ENCODE data around the gene ATF7IP2. TPM values are rescaled to one million over a fixed set of nuclear protein-coding genes. Genes with fewer than 3 reads are reported as not detected.
"Not testable (repeated sequence)": the region's sequence is repeated elsewhere in the genome, so short reads cannot be mapped to it uniquely, and the experiment has no call there.

ATF7IP2 gene
- total RNA-seq, 1 donor from 2014 or later, result 14.9 TPM

- DNase-seq (ENCODE audit: extremely low read depth, low read depth, low spot score), result no peak
Measured at GRCh38 chr16:10441726-10442125, 55.9 kb downstream of the ATF7IP2 start.

- no peak for DNase-seq (ENCODE audit: extremely low read depth, low read depth, low spot score)
Measured at GRCh38 chr16:10447289-10447688, 61.4 kb downstream of the ATF7IP2 start.

GRCh38 chr16:10452208-10453158 is 66.6 kb downstream of the ATF7IP2 start:
- not testable (repeated sequence) for DNase-seq (ENCODE audit: extremely low read depth, low read depth, low spot score)

GRCh38 chr16:10453159-10453510 is 67.3 kb downstream of the ATF7IP2 start:
- DNase-seq (ENCODE audit: extremely low read depth, low read depth, low spot score), result no peak

GRCh38 chr16:10465821-10466220 is 80.0 kb downstream of the ATF7IP2 start:
- DNase-seq (ENCODE audit: extremely low read depth, low read depth, low spot score), result no peak

- DNase-seq (ENCODE audit: extremely low read depth, low read depth, low spot score), result no peak
Measured at GRCh38 chr16:10466313-10466712, 80.5 kb downstream of the ATF7IP2 start.

- DNase-seq (ENCODE audit: extremely low read depth, low read depth, low spot score), result no peak
Measured at GRCh38 chr16:10466861-10467260, 81.0 kb downstream of the ATF7IP2 start.

- DNase-seq (ENCODE audit: extremely low read depth, low read depth, low spot score), result not testable (repeated sequence)
Measured at GRCh38 chr16:10476636-10477035, 90.8 kb downstream of the ATF7IP2 start.

- DNase-seq (ENCODE audit: extremely low read depth, low read depth, low spot score), result no peak
Measured at GRCh38 chr16:10480151-10480550, 94.3 kb downstream of the ATF7IP2 start.

GRCh38 chr16:10485159-10485558 is 99.3 kb downstream of the ATF7IP2 start:
- DNase-seq (ENCODE audit: extremely low read depth, low read depth, low spot score), result no peak

GRCh38 chr16:10485698-10486382 is 100.0 kb downstream of the ATF7IP2 start:
- no peak for DNase-seq (ENCODE audit: extremely low read depth, low read depth, low spot score)

GRCh38 chr16:10490141-10490540 is 104.3 kb downstream of the ATF7IP2 start:
- no peak for DNase-seq (ENCODE audit: extremely low read depth, low read depth, low spot score)

- no peak for DNase-seq (ENCODE audit: extremely low read depth, low read depth, low spot score)
Measured at GRCh38 chr16:10493276-10493675, 107.4 kb downstream of the ATF7IP2 start.

- DNase-seq (ENCODE audit: extremely low read depth, low read depth, low spot score), result no peak
Measured at GRCh38 chr16:10494343-10495030, 108.6 kb downstream of the ATF7IP2 start.

- DNase-seq (ENCODE audit: extremely low read depth, low read depth, low spot score), result no peak
Measured at GRCh38 chr16:10495031-10495345, 109.1 kb downstream of the ATF7IP2 start.

GRCh38 chr16:10497132-10498101 is 111.6 kb downstream of the ATF7IP2 start:
- DNase-seq (ENCODE audit: extremely low read depth, low read depth, low spot score), result no peak

GRCh38 chr16:10500582-10500981 is 114.7 kb downstream of the ATF7IP2 start:
- DNase-seq (ENCODE audit: extremely low read depth, low read depth, low spot score), result no peak

- DNase-seq (ENCODE audit: extremely low read depth, low read depth, low spot score), result no peak
Measured at GRCh38 chr16:10501016-10501607, 115.3 kb downstream of the ATF7IP2 start.

- no peak for DNase-seq (ENCODE audit: extremely low read depth, low read depth, low spot score)
Measured at GRCh38 chr16:10502776-10503175, 116.9 kb downstream of the ATF7IP2 start.

GRCh38 chr16:10504404-10504885 is 118.6 kb downstream of the ATF7IP2 start:
- no peak for DNase-seq (ENCODE audit: extremely low read depth, low read depth, low spot score)

All from glomerular endothelial cell (primary cell).